Activated CD4-positive, alpha-beta T cell treated with anti-CD3 and anti-CD28 coated beads, Interleukin-2, amount 10 ng/mL, durations not matched to agents 24 days and 14 days (primary cell): Measurements from ENCODE around the gene HYAL1. TPM values are rescaled to one million over a fixed set of nuclear protein-coding genes. Genes with fewer than 3 reads are reported as not detected.
A peak's percentile ranks its signal among the peaks of the same experiment; 100 is the strongest.
"Not testable (repeated sequence)": the region's sequence is repeated elsewhere in the genome, so short reads cannot be mapped to it uniquely, and the experiment has no call there.

ENCODE experiments used
- DNase-seq: peaks from one replicate; pipeline ENCODE4 v3.0.0; 2022
- H3K27ac Mint-ChIP-seq: one replicate; pipeline ENCODE4 v1.8.0; 2022; ENCODE audit warnings: mild to moderate bottlenecking, mixed read lengths
- H3K27me3 Mint-ChIP-seq: one replicate; pipeline ENCODE4 v1.8.0; 2022; ENCODE audit warnings: mixed read lengths
- H3K36me3 Mint-ChIP-seq: one replicate; pipeline ENCODE4 v1.8.0; 2022; ENCODE audit warnings: low read depth, mild to moderate bottlenecking, mixed read lengths
- H3K4me1 Mint-ChIP-seq: one replicate; pipeline ENCODE4 v1.8.0; 2021; ENCODE audit warnings: mixed read lengths
- H3K4me3 Mint-ChIP-seq: one replicate; pipeline ENCODE4 v1.8.0; 2022; ENCODE audit warnings: mild to moderate bottlenecking, moderate library complexity, mixed read lengths
- H3K9me3 Mint-ChIP-seq: one replicate; pipeline ENCODE4 v1.8.0; 2021; ENCODE audit warnings: mixed read lengths
- intact Hi-C: fragments of 100-400 bp; cut with micrococcal nuclease; formaldehyde crosslinking; loops from one replicate; pipeline ENCODE4 v1.15.1; 2023
- total RNA-seq: library from RNA; stranded (reverse); gene quantifications from 2 replicates; pipeline ENCODE4 v1.2.3, GENCODE V29; 2022

Gene HYAL1
- total RNA-seq, 1 donor from 2014 or later, result 0.28 TPM

- intact Hi-C loops, result loop anchor here (1.0 kb wide), 4 partner anchors 27 to 153 kb away; no protein-coding TSS in a partner anchor
- no peaks in the 10 kb centered on the region for H3K9me3 Mint-ChIP-seq
- peaks cover 28% of the 10 kb centered on the region for H3K4me1 Mint-ChIP-seq
- H3K4me3 Mint-ChIP-seq, result no peak overlapping the region
- no peak for DNase-seq
- H3K27ac Mint-ChIP-seq, result no peak overlapping the region
- H3K36me3 Mint-ChIP-seq, result no peaks in the 10 kb centered on the region
- peaks cover 40% of the 10 kb centered on the region for H3K27me3 Mint-ChIP-seq
These were observed 29.7 kb downstream of the HYAL1 start for GRCh38 chr3:50273689-50274065.

- intact Hi-C loops, result loop anchor here (1.0 kb wide), 5 partner anchors 13 to 153 kb away; no protein-coding TSS in a partner anchor
- H3K4me1 Mint-ChIP-seq, result peaks cover 28% of the 10 kb centered on the region
- H3K27me3 Mint-ChIP-seq, result peaks cover 39% of the 10 kb centered on the region
- no peak overlapping the region for H3K27ac Mint-ChIP-seq
- H3K9me3 Mint-ChIP-seq, result no peaks in the 10 kb centered on the region
- H3K4me3 Mint-ChIP-seq, result peak overlapping the region; percentile 86
- peak; percentile 97 for DNase-seq
- H3K36me3 Mint-ChIP-seq, result no peaks in the 10 kb centered on the region
These were observed 30.3 kb downstream of the HYAL1 start for GRCh38 chr3:50272911-50273688.

- Mint-ChIP-seq H3K4me1 (peaks cover 28% of the 10 kb centered on the region), H3K27me3 (peaks cover 39% of the 10 kb centered on the region)
- not testable (repeated sequence) for H3K9me3 Mint-ChIP-seq, H3K36me3 Mint-ChIP-seq, H3K27ac Mint-ChIP-seq, DNase-seq, H3K4me3 Mint-ChIP-seq
- intact Hi-C loops, result loop anchor here (1.0 kb wide), 1 partner anchor 12 kb away; no protein-coding TSS in a partner anchor
These were observed 30.9 kb downstream of the HYAL1 start for GRCh38 chr3:50272538-50272910.

- no peak overlapping the region for H3K4me3 Mint-ChIP-seq
- DNase-seq, result no peak
- intact Hi-C loops, result loop anchor here (1.0 kb wide), 1 partner anchor 29 kb away; no protein-coding TSS in a partner anchor
- no peaks in the 10 kb centered on the region for H3K9me3 Mint-ChIP-seq
- no peaks in the 10 kb centered on the region for H3K36me3 Mint-ChIP-seq
- H3K4me1 Mint-ChIP-seq, result peaks cover 28% of the 10 kb centered on the region
- H3K27ac Mint-ChIP-seq, result no peak overlapping the region
- peaks cover 46% of the 10 kb centered on the region for H3K27me3 Mint-ChIP-seq
These were observed 31.9 kb downstream of the HYAL1 start for GRCh38 chr3:50271314-50271936.

GRCh38 chr3:50270422-50271224 is 32.8 kb downstream of the HYAL1 start:
- H3K4me1 Mint-ChIP-seq, result peaks cover 23% of the 10 kb centered on the region
- H3K4me3 Mint-ChIP-seq, result no peak overlapping the region
- peaks cover 44% of the 10 kb centered on the region for H3K27me3 Mint-ChIP-seq
- H3K27ac Mint-ChIP-seq, result no peak overlapping the region
- no peaks in the 10 kb centered on the region for H3K9me3 Mint-ChIP-seq
- no peaks in the 10 kb centered on the region for H3K36me3 Mint-ChIP-seq
- intact Hi-C loops, result loop anchor here (1.0 kb wide), 1 partner anchor 28 kb away; no protein-coding TSS in a partner anchor
- no peak for DNase-seq

- H3K4me1 Mint-ChIP-seq, result peaks cover 20% of the 10 kb centered on the region
- DNase-seq, result no peak
- intact Hi-C loops, result no loop called here
- no peak overlapping the region for H3K27ac Mint-ChIP-seq
- no peaks in the 10 kb centered on the region for H3K36me3 Mint-ChIP-seq
- H3K9me3 Mint-ChIP-seq, result no peaks in the 10 kb centered on the region
- H3K4me3 Mint-ChIP-seq, result no peak overlapping the region
- peaks cover 40% of the 10 kb centered on the region for H3K27me3 Mint-ChIP-seq
These were observed 33.4 kb downstream of the HYAL1 start for GRCh38 chr3:50269977-50270413.

- H3K27ac Mint-ChIP-seq, result no peak overlapping the region
- peaks cover 36% of the 10 kb centered on the region for H3K27me3 Mint-ChIP-seq
- peaks cover 17% of the 10 kb centered on the region for H3K4me1 Mint-ChIP-seq
These were observed 33.9 kb downstream of the HYAL1 start for GRCh38 chr3:50269460-50269859.

GRCh38 chr3:50268703-50269451 is 34.5 kb downstream of the HYAL1 start, which contains the start of gene SEMA3B:
Gene SEMA3B, plus strand, starts transcription at chr3:50269147. Its CDS starts 94 bp downstream, at chr3:50269241.
- H3K36me3 Mint-ChIP-seq, result no peaks in the 10 kb centered on the region
- H3K27me3 Mint-ChIP-seq, result peaks cover 31% of the 10 kb centered on the region
- intact Hi-C loops, result no loop called here
- DNase-seq, result no peak
- H3K4me1 Mint-ChIP-seq, result peaks cover 13% of the 10 kb centered on the region
- H3K4me3 Mint-ChIP-seq, result no peak within 1 kb of the TSS
- no peak within 1 kb of the TSS for H3K27ac Mint-ChIP-seq
- H3K9me3 Mint-ChIP-seq, result no peaks in the 10 kb centered on the region

More at GRCh38 chr3:50269460-50269859, 33.9 kb downstream of the HYAL1 start:
- Mint-ChIP-seq H3K4me3 (no peak overlapping the region), H3K36me3 (no peaks in the 10 kb centered on the region), H3K9me3 (no peaks in the 10 kb centered on the region)
- DNase-seq, result no peak
- intact Hi-C loops, result no loop called here

- DNase-seq, result no peak
- Mint-ChIP-seq H3K9me3 (no peaks in the 10 kb centered on the region), H3K4me1 (peaks cover 12% of the 10 kb centered on the region), H3K36me3 (no peaks in the 10 kb centered on the region), H3K4me3 (no peak overlapping the region), H3K27me3 (peaks cover 30% of the 10 kb centered on the region), H3K27ac (no peak overlapping the region)
- intact Hi-C loops, result no loop called here
These were observed 35.1 kb downstream of the HYAL1 start for GRCh38 chr3:50268276-50268675.

- Mint-ChIP-seq H3K4me1 (peaks cover 6% of the 10 kb centered on the region), H3K9me3 (no peaks in the 10 kb centered on the region), H3K27ac (no peak overlapping the region), H3K27me3 (peaks cover 26% of the 10 kb centered on the region), H3K36me3 (no peaks in the 10 kb centered on the region), H3K4me3 (no peak overlapping the region)
- intact Hi-C loops, result no loop called here
- DNase-seq, result no peak
These were observed 36.0 kb downstream of the HYAL1 start for GRCh38 chr3:50267280-50267913.

- intact Hi-C loops, result no loop called here
- no peak overlapping the region for H3K4me3 Mint-ChIP-seq
- DNase-seq, result no peak
- H3K27me3 Mint-ChIP-seq, result peaks cover 26% of the 10 kb centered on the region
- no peaks in the 10 kb centered on the region for H3K36me3 Mint-ChIP-seq
- peaks cover 5% of the 10 kb centered on the region for H3K4me1 Mint-ChIP-seq
- no peaks in the 10 kb centered on the region for H3K9me3 Mint-ChIP-seq
- H3K27ac Mint-ChIP-seq, result no peak overlapping the region
These were observed 36.5 kb downstream of the HYAL1 start for GRCh38 chr3:50266836-50267235.

GRCh38 chr3:50266017-50266416 is 37.4 kb downstream of the HYAL1 start:
- Mint-ChIP-seq H3K36me3 (no peaks in the 10 kb centered on the region), H3K27me3 (peaks cover 26% of the 10 kb centered on the region), H3K9me3 (no peaks in the 10 kb centered on the region), H3K4me1 (no peaks in the 10 kb centered on the region), H3K4me3 (no peak overlapping the region), H3K27ac (no peak overlapping the region)
- intact Hi-C loops, result no loop called here
- no peak for DNase-seq

- Mint-ChIP-seq H3K4me3 (no peak overlapping the region), H3K27me3 (peaks cover 26% of the 10 kb centered on the region), H3K36me3 (no peaks in the 10 kb centered on the region), H3K9me3 (no peaks in the 10 kb centered on the region), H3K27ac (no peak overlapping the region), H3K4me1 (no peaks in the 10 kb centered on the region)
- intact Hi-C loops, result no loop called here
- DNase-seq, result no peak
These were observed 37.8 kb downstream of the HYAL1 start for GRCh38 chr3:50265571-50265970.
